NCI-H82 treated with DMSO at 0.1 percent for 48 hours (cell line): Measurements from ENCODE around the gene FOXS1.

Experiments used
- DNase-seq: peaks from one replicate; lab custom pipeline; 2025; ENCODE audit not compliant: unreplicated experiment; lab: John Stamatoyannopoulos, UW

FOXS1 gene

GRCh38 chr20:31797364-31797763, 48.0 kb downstream of the FOXS1 start:
- DNase-seq = no peak
